Measurements from ENCODE around the gene ACBD4. TPM values are rescaled to one million over a fixed set of nuclear protein-coding genes. Genes with fewer than 3 reads are reported as not detected.

Gene ACBD4
- total RNA-seq, 4 donors from 2014 or later: 5.1 to 23.4 (median 9.5) TPM

DNA sequence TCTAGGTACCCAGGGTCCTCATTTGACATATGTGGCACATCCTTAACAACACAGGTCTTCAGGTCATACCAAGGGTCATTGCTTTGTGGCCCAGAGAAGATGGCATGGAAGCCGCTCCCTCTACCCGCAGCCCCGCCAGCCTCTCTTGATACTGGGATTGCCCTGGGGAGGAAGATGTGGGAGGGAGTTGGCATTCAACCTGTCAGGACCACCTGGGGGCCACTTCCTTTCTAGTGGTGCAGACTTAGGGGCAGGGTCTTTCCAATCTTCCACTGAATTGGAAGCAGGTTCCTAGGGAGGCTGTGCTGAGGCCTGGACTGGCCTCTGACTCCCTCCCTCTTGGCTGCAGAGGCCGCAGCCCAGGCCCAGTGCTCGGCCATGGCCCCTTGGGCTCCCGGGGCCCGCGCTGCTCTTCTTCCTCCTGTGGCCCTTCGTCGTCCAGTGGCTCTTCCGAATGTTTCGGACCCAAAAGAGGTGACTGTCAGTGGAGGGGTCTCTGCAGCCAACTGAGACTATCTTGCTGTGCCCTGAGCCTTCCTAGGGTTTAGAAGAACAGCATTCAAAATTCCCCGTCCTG is 7.7 kb downstream of the ACBD4 start:
- TF ChIP-seq, protein P1, sequence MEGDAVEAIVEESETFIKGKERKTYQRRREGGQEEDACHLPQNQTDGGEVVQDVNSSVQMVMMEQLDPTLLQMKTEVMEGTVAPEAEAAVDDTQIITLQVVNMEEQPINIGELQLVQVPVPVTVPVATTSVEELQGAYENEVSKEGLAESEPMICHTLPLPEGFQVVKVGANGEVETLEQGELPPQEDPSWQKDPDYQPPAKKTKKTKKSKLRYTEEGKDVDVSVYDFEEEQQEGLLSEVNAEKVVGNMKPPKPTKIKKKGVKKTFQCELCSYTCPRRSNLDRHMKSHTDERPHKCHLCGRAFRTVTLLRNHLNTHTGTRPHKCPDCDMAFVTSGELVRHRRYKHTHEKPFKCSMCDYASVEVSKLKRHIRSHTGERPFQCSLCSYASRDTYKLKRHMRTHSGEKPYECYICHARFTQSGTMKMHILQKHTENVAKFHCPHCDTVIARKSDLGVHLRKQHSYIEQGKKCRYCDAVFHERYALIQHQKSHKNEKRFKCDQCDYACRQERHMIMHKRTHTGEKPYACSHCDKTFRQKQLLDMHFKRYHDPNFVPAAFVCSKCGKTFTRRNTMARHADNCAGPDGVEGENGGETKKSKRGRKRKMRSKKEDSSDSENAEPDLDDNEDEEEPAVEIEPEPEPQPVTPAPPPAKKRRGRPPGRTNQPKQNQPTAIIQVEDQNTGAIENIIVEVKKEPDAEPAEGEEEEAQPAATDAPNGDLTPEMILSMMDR (IDR thresholded peaks at IDR 0.05; ENCODE audit: low read depth): no peak

DNA sequence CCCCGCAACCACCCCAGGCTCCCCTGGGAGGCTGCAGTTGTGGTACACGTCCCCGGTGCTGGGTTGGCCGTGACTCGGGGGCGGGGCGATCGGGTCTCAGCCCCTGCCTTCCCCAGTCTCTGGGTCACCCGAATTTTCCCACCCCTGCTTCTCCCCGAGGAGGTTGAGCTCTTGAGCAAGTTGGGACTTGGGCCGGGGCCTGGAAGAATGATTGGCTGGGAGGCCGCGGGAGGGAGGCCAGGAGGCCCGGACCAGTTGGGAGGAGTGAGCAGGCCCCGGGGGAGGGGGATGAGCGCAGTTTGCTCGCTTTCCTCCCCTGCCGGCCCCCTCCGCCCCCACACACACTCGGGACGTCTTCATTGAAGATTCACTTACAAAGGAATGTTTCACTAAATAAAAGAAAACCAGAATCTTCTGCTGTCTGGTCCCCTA is 8.3 kb downstream of the ACBD4 start:
- TF ChIP-seq, protein P1 (IDR thresholded peaks at IDR 0.05; ENCODE audit: low read depth): no peak

DNA sequence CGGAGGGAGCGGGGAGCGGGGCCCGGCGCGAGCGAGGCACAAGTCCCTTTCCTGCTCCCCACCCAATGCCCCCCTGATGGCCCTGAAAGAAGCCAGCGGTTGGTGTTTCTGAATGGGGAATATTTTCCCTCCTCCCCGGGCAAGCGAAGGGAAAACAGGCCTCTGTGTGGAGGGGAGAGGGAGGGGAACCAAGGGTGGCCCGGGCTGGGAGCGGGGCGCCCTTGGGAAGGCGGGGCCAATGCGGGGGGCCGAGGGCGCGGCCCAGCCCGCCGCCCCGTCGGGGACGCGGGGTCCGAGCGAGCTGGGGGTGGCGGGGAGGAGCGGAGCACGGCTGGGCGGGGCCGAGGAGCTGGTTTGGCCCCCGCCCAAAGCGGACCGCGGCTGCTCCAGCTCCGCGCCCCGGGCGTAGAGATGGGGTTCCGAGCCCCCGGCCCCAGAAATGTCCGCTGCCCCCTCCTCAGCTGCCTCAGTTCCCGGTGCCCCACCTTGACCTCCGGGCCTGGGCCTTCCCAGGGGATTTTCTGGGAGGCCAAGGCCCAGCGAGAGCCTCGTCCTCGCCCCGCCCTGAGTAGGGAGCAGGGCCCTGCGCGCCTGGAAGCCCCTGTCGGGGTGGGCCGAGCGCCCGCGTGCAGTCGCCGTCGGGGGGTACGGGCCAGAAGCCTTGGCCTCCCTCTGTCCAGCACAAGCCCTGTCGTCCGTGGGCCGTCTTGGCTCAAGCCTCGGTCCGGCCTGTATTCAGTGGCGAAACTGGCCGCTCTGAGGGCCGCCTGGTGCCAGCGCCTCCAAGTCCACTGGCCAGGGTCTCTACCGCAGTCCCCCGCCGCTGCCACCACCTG is 8.9 kb downstream of the ACBD4 start:
- TF ChIP-seq, protein P1 (IDR thresholded peaks at IDR 0.05; ENCODE audit: low read depth): no peak

DNA sequence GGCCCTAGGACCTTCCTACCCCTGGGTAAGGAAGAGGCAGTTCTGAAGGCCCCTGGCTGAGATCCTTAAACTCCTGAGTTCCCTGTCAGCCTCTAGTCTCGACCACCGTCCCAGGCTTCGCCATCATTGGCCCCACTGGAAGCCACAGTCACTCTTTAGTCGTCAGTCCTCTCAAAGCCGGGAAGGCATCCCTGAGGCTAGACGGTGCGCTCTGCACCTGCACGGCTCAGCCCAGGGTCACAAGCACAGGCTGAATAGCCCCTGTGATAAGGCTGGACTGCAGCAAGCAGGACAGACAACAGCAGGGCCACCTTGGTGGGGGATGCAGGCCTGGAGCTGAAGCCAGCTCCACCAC is 9.5 kb downstream of the ACBD4 start:
- TF ChIP-seq, protein P1 (IDR thresholded peaks at IDR 0.05; ENCODE audit: low read depth): no peak

DNA sequence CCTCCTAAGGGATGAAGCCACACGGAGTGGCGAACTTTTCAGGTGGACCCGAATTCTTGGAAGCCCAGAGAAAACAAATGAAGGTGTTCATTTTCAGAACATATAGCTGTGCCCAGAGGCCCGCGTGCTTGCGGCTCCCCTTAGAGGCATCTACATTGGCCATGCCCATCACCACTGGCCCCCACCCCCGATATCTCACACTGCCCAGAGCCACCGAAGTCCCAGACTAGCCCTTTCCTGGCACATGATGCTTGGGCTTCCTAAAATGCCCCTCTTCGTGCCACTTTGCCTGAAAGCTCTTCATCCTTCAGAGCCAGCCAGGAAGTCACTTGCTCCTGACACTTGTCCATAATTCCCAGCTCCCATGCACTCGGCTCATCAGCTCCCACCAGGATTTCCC is 10.7 kb downstream of the ACBD4 start:
- TF ChIP-seq, protein P1 (IDR thresholded peaks at IDR 0.05; ENCODE audit: low read depth): no peak

DNA sequence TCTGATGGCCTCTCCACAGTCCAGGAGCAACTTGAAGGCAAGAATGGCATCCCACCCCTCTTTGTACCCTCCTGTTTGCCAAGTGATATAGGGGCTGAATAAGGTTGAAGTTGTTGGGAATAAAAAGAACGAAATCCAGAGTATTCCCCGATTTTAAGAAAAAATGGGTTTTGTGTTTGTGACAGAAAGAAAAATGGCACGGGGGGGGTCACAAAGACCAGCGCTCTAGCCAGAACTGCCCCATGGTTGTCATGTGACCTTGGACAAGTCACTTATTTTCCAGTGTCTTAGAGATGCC is 11.1 kb downstream of the ACBD4 start:
- TF ChIP-seq, protein P1 (IDR thresholded peaks at IDR 0.05; ENCODE audit: low read depth): no peak

DNA sequence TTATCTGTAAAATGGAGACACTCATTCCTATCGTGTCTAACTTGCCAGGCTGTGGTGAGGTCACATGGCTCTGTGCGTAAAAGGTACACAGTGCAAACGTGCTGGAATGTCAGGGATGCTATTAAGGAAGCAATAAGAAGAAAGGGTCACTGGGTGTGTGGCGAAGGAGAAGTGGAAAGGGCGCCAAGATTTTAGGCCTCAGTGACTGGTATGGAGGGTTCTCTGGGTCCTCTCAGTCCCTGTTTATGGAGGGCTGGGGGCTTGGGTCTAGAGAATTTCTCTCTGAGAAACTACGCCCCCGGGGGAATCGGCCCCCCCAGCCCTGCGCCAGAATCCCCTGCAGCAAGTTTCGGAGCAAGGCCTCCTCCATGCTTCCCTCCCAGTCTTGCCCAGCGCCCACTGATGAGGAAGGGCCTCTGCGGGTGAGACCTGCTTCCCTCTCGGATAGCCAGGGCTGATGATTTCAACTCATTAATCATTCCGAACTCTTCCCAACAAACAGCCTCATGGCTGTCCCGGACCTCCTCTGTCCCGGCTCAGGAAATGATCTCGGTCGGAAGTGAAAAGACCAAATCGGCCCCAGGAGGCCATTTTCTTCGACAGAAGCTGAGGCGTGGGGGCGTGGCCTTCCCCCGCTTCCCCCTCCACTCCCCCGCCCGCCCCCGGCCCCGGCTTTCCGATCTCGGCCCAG is 11.5 kb downstream of the ACBD4 start:
- TF ChIP-seq, protein P1 (IDR thresholded peaks at IDR 0.05; ENCODE audit: low read depth): no peak

Data from subcutaneous adipose tissue (tissue), 4 donors.